Forelimb muscle (tissue), 1 donor: ENCODE measurements around the gene ACO2. TPM values are rescaled to one million over a fixed set of nuclear protein-coding genes. Genes with fewer than 3 reads are reported as not detected.

Source experiments
- DNase-seq: peaks from one replicate; pipeline ENCODE4 v3.0.0-alpha.2; 2013; ENCODE audit warnings: low read depth
- polyA plus RNA-seq: library from polyadenylated mRNA; unstranded; fragments of 120-200 nt; gene quantifications from one replicate; pipeline ENCODE4 v1.2.1, GENCODE V29; 2013; ENCODE audit not compliant: insufficient read length

ACO2 gene
- polyA plus RNA-seq, 1 donor: 116 TPM

DNA sequence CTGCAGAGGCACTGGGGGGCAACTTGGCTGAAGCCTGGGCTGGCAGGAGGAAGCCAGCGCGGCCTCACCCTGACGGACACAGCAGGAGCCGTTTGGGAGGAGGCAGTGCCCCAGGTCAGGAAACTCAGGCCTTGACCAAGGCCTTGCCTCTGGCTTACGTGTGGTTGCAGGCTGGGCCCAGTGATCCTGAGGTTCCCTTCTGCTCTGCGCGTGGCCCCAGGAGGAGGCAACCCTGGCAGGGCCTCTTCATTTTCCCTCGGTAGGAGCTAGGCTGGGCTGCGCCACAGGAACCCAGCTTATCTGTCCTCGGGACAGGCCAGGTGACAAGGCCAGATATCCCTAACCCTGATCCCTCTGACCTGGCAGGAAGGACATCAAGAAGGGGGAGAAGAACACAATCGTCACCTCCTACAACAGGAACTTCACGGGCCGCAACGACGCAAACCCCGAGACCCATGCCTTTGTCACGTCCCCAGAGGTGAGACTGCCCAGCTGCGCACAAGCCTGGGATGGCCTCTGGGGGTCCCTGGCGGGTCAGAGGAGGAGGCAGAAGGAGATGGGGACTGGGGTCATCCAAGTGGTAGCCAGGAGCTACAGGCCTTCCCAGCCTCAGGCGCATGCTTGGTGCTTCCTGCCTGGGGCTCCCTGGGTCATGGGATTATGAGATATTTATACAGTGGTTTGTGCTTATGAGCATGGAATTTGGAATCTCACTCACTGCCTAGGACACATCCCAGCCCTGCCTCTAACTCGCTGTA lies 54.7 kb downstream of the ACO2 start:
- no peak for DNase-seq

DNA sequence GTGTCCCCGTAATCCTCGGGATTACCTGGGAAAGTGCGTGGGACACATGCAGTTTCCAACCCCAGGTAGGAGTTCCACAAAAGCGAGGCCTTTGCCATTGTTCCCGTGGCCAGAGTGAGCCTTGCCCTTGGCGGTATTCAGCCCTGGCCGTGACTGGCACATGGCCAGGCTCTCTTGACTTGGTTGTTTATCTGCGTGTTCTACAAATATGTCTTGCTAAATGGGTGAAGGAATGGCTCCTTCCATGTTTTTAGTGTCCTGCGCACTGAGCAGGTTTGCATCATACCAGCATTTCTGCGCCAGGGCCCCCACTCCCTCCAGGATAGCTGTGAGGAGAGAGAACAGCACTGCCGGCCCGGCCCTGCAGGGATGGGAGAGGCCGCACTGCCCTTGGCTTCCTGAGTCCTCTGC lies 55.3 kb downstream of the ACO2 start:
- no peak for DNase-seq

DNA sequence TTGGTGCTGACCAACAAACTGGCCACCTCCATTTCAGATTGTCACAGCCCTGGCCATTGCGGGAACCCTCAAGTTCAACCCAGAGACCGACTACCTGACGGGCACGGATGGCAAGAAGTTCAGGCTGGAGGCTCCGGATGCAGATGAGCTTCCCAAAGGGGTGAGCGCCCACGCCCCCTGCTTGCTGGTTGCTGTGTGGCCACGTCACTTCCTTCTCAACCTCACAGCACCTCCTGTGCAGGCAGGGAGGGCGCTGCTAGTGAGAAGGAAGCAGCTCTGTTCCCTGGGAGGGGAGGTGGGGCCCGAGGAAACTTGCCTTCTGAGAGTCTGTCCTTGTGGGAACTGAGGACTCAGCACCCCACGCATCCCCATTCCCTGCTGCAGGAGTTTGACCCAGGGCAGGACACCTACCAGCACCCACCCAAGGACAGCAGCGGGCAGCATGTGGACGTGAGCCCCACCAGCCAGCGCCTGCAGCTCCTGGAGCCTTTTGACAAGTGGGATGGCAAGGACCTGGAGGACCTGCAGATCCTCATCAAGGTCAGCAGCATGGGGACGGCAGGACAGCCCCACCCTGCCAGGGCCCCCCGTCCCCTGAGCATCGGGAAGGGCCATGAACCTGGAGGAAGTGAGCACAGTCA lies 56.0 kb downstream of the ACO2 start:
- DNase-seq: no peak

DNA sequence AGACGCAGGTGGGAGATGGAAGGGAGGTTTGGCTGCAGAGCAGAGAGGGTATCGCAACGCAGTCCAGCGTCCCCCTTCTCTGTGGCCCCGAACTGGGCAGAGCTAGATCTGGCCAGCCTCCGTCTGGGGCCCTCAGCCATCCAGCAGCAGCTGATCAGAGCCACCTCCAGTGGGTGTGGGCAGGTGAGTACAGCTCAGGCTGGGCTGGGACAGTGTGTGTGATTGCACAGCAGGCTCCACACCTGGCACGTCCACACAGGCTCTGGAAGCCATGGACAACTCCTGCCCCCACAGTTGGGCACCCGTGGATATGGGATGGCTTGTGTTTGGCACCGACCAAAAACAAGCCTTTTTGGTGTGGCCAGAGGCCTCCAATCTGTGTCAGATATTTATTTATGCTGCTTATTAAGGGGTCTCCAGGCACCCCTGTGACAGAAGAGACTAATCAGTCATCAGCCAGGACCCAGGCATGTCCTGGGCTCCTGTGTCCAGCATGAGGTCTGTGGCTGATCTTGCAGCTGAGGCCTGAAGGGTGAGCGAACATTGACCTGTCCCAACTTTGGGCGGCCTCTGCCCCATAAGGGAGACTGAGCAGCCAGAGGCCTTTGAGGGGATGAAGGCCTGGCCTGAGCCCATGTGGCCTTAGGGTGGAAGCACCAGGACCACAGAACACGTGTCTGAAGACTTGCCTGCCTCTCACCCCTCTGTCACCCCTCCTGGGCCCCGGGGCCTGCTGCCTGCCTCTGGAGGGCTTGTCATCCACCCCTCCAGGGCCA lies 56.7 kb downstream of the ACO2 start:
- DNase-seq: no peak

DNA sequence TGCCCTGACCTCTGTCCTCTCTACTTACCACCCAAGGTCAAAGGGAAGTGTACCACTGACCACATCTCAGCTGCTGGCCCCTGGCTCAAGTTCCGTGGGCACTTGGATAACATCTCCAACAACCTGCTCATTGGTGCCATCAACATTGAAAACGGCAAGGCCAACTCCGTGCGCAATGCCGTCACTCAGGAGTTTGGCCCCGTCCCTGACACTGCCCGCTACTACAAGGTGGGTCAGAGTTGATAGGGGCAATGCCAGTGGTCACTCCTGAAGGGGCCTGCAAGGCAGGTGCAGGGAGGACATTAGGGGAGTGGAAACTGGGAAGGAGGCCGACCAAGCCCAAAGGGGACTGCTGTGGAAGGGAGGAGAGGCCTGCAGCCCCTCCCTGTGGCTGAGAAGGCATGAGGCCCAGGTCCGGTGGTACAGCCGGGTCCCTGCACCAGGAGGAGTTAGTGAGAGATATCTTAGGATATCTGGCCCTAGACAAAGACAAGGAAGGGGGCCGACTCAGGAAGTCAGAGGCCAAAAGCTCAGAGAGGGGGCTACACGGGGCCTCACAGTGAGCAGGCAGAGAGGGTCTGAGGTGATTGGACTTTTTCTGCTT lies 57.4 kb downstream of the ACO2 start:
- no peak for DNase-seq

DNA sequence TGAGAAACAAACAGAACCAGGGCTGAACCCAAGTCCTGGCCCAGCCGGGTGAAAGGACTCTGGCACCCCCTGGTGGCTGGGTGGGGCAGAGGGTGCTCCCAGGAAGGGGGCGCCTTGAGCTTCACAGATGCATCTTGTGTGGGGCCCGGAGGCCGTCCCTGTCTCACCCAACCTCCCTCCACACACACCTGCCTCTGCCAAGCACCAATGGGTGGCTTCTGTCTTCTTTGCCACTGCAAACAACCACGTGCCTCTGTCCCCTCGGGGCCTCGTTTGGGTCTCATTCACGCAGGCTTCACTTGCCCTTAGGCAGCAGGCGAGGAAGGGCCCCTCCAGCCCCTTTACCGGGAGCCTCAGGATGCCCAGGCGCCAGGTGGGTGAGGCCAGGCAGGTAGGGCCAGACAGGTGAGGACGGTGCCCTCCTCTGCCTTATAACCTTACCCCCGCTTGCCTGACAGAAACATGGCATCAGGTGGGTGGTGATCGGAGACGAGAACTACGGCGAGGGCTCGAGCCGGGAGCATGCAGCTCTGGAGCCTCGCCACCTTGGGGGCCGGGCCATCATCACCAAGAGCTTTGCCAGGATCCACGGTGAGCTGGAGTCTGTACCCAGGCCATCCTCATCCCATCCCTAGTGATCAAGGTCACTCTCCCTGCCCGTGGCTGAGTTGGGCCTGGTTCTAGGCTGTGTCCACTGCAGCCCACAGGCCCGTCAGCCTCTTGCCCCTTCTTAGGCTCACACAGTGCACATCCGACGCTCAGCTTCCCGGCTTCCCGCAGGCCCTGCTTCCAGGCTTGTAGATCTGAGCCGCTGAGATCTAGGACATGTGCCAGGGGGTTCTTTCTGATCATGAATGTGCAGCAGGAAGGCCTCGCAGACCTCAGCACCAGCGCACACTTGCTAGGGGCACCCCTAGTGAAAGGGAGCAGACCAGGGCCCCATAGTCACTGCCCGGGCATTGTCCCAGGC lies 58.2 kb downstream of the ACO2 start:
- DNase-seq: no peak

DNA sequence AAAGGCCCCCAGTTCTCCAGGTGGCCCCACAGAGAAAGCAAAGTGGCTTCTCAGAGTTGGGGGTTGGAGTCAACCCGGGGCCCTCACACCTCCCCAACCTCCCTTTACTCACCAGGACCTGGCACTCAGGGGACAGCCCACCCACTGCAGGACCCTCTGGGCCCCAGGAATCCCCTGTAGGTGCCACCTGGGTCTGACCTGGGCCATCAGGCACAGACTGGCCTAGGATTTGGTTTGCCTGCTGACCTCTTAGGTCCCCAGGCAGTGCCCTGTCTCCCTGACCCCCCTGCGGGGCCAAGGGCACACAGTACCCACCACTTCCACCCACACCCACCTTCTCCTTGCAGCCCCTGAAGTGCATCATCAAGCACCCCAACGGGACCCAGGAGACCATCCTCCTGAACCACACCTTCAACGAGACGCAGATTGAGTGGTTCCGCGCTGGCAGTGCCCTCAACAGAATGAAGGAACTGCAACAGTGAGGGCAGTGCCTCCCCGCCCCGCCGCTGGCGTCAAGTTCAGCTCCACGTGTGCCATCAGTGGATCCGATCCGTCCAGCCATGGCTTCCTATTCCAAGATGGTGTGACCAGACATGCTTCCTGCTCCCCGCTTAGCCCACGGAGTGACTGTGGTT lies 59.3 kb downstream of the ACO2 start:
- no peak for DNase-seq

DNA sequence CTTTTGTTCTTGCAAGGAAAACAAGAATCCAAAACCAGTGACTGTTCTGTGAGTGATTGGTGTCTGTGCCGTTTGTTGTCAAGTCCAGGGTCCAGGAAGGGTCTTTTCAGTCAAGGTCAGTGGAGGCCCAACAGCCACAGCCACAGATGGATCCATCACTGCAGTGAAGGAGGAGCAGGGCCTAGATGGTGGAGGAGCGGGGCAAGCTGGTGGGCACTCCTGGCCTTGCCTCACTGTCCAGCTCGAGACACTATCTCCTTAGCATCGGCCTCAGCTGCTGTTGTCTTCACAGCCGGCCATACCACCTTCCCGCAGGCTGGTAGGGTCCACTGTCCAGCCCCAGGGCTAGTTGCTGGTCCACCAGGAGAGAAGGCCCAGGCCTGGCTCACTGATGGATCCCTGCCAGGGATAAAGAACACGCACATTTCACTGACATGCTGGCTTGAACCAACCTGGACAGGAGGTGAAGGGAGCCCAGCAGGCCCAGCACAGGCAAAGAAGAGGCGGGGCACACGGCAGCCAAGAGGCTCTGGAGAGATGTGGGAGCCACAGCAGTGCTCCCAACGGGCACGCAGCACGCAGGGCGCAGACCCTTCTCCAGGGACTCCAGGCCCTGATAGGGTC lies 60.1 kb downstream of the ACO2 start:
- DNase-seq: no peak

DNA sequence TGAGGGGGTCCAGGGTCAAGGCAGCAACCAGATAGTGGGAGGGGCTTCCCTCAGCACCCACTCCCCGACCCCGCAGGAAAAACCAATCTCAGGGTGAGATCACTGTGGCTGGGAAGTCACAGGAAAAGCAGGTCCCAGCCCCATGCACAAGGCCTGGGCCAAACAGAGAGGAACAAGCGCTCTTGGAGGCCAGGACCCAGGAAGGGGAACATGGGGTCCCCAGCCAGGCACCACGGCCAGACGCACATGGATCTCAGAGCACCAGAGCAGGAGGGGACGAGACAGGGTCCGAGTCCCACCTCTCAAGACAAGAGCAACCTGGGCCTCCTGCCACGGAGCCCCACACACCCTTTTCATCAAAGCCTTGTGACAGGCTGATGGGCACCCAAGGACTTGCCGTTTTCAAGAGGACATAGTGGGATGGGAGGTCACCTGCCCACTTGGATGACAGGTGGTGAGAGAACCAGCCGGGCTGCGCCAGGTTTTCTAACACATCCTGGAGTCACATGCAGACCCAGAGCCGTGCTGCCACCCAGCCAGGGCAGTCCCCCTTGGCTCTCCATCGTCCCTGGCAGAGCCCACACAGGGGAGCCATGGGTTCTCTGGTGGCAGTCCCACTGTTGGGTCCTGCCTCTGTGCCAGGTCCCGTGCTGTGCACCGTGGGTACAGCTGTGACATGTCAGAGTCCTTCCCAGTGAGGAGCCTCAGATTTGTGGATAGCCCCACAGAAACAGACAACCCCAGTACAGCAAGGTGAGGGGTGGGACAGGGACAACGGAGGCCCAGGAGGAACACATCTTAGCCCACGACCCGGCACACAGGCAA lies 62.2 kb downstream of the ACO2 start:
- no peak for DNase-seq

DNA sequence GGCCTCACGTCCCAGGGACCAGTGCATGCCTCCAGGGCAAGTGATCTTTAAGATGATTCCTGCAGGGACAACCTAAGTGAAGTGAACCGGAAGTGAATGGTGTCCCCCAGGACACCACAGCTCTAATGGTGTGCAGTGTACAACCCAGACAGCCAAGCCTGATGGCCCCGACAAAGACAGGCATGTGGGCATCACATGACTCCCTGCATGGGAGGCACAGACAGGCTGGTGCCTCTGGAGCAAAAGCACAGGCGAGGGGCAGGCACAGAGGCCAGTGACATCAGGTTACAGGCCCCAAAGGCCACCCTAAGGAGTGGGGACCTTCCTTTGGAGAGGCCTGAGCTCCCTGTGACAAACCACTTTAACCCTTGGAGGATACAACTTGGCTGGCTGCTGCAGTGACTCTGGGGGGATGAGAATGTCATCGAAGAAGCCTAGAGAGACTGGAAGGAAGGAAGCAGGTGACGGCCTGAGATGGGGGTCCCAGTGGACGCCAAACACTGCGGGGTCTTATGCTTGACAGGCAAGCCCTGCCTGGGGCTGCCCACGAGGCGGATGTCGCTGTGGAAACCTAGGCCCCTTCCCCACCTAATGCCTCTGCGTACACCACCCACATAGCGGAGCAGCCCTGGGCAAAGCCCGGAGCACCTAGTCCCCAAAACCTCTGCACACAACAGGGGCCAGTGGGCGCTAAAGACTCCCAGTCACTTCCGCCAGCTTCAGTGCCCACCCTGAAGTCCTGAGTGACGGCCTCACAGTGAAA lies 63.0 kb downstream of the ACO2 start:
- DNase-seq: no peak

DNA sequence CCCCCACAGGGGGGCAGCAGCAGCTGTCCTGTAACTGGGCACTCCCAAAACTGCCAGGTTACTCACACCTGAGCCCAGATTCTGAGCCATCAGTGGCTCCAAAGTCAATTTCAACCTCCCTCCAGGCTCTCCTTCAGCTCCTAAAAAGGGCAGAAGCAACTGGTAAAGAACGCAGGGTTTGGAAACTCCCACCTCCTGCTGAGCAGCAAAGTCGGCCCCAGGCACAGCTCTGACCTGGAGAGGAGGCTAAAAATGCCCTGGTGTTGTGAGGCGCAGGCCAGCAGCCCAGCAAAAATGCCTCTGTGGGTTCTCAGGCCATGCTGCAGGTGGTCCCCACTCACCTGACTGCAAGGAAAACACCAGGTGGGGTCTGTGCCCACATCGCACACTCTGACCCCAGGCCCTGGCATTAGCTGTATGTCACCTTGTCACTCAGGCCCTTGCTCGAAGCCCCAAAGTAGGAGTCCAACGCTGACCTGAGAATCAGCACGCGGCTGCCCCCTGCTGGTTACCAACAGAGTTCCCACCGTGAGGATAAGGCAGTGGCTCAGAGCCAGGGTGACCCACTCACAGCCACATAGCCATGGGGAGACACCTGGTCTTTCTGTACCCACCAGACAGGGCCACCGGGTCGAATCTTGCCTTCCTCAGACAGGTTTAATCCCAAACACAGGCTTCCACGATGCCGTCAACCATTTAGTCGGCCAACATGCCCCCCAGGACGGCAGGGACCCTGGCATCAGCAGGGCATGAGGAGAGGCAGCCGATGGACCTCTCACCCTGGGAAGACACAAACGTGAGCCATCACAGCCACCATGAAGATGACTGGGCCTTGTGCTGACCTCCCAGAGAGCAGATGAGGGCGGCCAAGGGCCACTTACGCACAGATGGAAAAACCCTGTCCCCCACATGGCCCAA lies 64.2 kb downstream of the ACO2 start:
- DNase-seq: no peak

DNA sequence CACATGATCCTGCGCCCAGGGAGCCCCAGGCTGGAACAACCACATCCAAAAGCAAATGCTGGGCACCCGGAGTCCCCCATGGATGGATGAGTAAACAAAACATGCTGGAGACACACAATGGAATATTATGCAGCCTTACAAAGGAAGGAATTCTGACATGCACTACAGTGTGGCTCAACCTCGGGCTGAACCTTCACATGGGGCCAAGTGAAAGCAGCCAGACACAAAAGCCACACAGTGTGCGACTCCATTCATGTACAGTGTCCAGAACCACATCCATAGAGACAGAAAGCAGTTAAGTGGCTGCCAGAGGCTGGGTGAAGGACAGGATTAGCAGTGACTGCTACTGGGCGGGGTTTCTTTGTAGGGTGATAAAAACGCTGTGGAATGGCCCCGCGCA lies 65.3 kb downstream of the ACO2 start:
- DNase-seq: no peak

DNA sequence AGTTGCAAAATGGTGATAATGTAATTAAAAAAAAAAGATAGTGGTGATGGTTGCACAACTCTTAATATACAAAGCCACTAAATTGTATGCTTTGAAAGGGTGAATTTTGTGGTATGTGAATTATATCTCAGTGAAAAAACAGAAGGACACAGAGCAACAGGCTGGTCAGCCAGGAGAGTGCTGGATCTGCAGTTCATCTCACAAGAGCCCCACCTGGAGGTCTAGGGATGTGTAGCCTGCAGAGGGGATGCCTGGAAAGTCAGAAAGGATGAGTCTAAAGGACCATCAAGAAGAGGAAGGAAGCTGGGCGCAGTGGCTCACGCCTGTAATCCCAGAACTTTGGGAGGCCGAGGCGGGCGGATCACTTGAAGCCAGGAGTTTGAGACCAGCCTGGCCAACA lies 66.3 kb downstream of the ACO2 start:
- no peak for DNase-seq

DNA sequence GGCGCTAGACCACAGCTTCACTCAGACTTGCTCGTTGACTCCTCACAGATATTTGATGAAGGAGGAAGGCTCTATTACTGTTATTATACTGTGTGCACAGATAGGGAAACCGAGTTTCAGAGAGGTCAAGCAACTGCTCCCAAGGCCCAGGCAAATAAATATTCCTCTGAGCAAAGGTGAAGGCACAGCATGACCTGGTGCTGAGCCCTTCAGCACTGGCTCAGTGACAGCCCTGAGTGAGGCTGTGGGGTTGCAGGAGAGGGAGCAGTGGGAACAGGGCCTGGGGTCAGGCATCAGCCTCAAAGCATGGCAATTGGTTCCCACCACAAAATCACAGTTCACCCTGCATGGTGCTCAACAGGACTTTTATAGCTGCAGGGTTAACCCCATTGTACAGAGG lies 68.3 kb downstream of the ACO2 start:
- no peak for DNase-seq

DNA sequence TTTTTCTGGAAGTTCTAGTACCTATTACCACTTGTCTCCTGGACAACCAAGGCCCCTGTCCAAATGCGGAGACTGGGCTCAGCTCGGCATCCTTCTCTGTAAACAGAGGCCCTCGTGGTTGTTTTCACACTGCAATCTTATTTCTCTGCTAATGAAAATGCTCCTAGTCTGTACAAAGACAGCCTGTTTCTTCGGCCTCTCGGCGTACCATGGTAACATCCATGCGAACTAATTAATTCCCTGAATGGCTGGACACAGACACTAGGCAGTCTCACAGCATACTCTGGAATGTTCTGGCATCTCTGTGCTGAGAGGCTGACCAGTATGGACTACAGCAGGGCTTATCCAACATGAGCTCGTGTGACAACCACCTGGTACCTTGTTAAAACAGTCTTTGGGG lies 69.7 kb downstream of the ACO2 start:
- no peak for DNase-seq

DNA sequence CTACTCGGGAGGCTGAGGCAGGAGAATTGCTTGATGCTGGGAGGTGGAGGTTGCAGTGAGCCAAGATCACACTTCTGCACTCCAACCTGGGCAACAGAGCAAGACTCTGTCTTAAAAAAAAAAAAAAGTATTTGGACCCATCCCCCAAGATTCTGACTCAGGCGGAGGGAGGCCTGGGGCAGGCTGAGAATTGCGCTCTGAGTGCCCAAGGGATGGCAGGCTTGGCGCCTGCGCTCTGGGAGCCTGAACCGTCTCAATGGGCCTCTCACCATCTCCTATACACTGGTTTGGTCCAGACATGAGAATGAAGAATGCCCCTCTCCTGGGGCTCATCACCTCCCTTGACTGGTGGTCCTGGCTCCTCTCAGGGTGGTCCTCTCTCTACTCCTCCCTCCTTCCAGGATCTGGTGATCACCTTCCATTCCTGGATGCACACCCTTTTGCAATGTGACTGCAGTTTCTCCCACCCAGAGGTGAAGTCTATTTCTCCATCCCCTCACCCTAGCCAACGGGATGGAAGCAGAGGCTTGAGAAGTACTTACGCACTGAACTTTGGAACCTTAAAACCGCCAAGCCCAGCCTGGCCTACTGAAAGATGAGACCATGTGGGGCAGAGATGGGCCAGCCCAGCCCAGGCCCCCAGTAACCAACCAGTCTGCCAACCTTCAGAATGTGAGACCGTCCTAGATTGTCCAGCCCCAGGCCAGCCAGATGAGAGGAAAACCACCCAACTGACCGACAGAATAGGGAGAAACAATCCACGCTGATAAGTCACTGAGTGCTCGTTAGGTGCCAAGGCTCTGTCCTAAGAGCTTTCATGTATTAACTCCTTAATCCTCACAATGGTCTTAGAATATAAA lies 70.5 kb downstream of the ACO2 start:
- no peak for DNase-seq

DNA sequence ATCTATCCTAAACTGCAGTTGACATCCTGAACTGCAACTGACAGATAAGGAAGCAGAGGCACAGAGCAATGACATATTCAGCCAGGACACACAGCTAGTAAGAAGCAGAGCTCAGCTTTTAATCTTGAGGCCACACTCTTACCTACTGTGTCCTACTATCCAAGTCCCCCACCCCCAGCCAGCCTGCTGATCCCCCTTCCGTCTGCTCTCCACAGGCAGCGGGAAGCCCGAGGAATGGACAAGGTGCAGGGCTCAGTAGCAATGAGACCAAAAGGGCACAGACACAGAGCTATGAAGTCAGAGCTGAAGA lies 71.0 kb downstream of the ACO2 start:
- no peak for DNase-seq
